HG03060 (cell line): ENCODE data around the gene GSDMA.

Source experiments
- ATAC-seq: cut with Tn5 transposase; IDR thresholded peaks from one replicate; pipeline ENCODE4 v1.9.1; 2021; ENCODE audit warnings: low read depth, moderate number of reproducible peaks; ENCODE audit not compliant: unreplicated experiment

The GSDMA gene

GRCh38 chr17:40018211-40019121 is 55.7 kb downstream of the GSDMA start:
- ATAC-seq = no peak

GRCh38 chr17:40019140-40019991 is 56.6 kb downstream of the GSDMA start:
- ATAC-seq = no peak

- ATAC-seq = no peak
Measured at GRCh38 chr17:40020146-40020545, 57.3 kb downstream of the GSDMA start.

GRCh38 chr17:40021451-40021971 is 58.7 kb downstream of the GSDMA start:
- ATAC-seq = no peak

- no peak for ATAC-seq
Measured at GRCh38 chr17:40022497-40022896, 59.7 kb downstream of the GSDMA start.

GRCh38 chr17:40022961-40023541 is 60.2 kb downstream of the GSDMA start:
- no peak for ATAC-seq

- ATAC-seq = no peak
Measured at GRCh38 chr17:40023590-40024292, 60.9 kb downstream of the GSDMA start.

- ATAC-seq = no peak
Measured at GRCh38 chr17:40024901-40025300, 62.1 kb downstream of the GSDMA start.

- ATAC-seq = no peak
Measured at GRCh38 chr17:40025559-40025958, 62.8 kb downstream of the GSDMA start.

GRCh38 chr17:40025991-40026815 is 63.4 kb downstream of the GSDMA start:
- no peak for ATAC-seq

GRCh38 chr17:40026816-40027613 is 64.2 kb downstream of the GSDMA start:
- no peak for ATAC-seq
